ENCODE measurements around the gene ULBP1.
"Not testable (repeated sequence)": the region's sequence is repeated elsewhere in the genome, so short reads cannot be mapped to it uniquely, and the experiment has no call there.

ULBP1 gene

DNA sequence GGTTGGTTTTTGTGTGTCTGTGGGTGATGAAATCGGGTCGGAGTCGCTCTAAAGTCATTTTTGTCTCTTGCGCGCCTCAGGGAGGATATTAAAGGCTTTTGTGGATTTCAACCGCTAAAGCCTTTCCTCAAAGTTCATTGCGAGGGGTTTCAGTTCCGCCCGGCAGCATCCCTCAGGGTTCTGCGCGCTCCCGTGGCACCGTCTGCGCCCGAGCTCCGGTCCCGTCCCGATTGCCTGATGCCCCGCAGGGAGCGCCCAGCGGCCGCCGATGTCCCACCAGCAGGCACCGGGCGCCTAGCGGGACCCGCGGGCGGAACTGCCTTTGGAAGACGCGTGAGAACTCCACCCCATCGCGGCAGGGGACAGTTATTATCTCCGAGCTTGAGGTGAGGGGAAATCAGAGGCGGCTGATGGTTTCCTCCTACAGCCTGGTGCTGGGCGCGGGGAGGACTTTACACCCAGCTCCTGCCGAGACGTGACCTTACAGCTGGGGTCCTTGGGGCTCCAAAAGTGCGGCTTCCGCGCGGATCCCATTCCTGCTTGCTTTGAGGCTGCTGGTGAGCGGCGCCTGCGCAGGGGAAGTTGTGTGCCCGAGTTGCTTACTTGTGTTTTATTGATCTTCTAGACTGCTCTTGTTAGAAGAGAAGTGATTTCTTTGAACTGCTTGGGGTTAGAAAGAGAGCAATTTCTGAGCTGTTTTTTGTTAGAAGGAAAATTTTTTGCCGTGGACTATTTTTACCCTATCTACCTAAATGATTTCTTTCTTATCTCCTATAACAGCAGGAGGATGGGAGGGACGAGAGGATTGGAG lies 27.1 kb downstream of the ULBP1 start:
- no peak overlapping the region for H4K91ac ChIP-seq (ENCODE audit: low read depth, low read length, poor library complexity)
- H3K9me3 ChIP-seq (replicated peaks in 1 of 2; ENCODE audit: control insufficient read depth in 2 of 2, insufficient read depth in 1 of 2, low read depth in 1 of 2, low read length in 2 of 2) = peaks cover 11 to 34% of the 10 kb centered on the region in 2 donors
- peak overlapping the region; percentile 25 for H3K23ac ChIP-seq (ENCODE audit: low read depth, low read length, poor library complexity)
- peak overlapping the region; percentile 87 for H2AFZ ChIP-seq (ENCODE audit: low read length)
- peak overlapping the region; percentile 15 for H3K18ac ChIP-seq (ENCODE audit: low read length)
- peak overlapping the region; percentile 55 for H3K4me2 ChIP-seq (ENCODE audit: insufficient read depth, low read length, poor library complexity, severe bottlenecking)
- no peak overlapping the region for H3K4ac ChIP-seq (ENCODE audit: low read length)
- no peak overlapping the region for H2AK5ac ChIP-seq (ENCODE audit: low read depth, low read length)
- no peak overlapping the region for H4K8ac ChIP-seq (ENCODE audit: low read depth, low read length)
- H3K79me1 ChIP-seq (ENCODE audit: low read depth, low read length) = no peaks in the 10 kb centered on the region
- H3K14ac ChIP-seq (ENCODE audit: low read length) = no peak overlapping the region
- peak overlapping the region; percentile 29 to 61 for H3K4me3 ChIP-seq (ENCODE audit: low read length in 2 of 2)
- H3K27me3 ChIP-seq (ENCODE audit: control insufficient read depth in 3 of 3, insufficient read depth in 3 of 3, low read depth in 1 of 3, low read length in 3 of 3) = peaks cover 36 to 86% (median 69%) of the 10 kb centered on the region in 3 experiments
- H3K9ac ChIP-seq (ENCODE audit: low read depth, low read length, poor library complexity) = no peak overlapping the region
- no peak overlapping the region for H2BK15ac ChIP-seq (ENCODE audit: low read length)
- no peak overlapping the region for H2BK120ac ChIP-seq (ENCODE audit: low read depth, low read length)
- no peak overlapping the region for H3K27ac ChIP-seq (replicated peaks; ENCODE audit: low read length)
- peaks cover 5 to 10% of the 10 kb centered on the region in 2 donors for H3K4me1 ChIP-seq (ENCODE audit: control insufficient read depth in 2 of 2, insufficient read depth in 1 of 2, low read depth in 1 of 2, low read length in 2 of 2)
- no peak overlapping the region for H2BK12ac ChIP-seq (ENCODE audit: low read length)
- no peak overlapping the region for H2BK5ac ChIP-seq (ENCODE audit: low read length)
- no peaks in the 10 kb centered on the region for H3K36me3 ChIP-seq (replicated peaks in 1 of 2; ENCODE audit: control insufficient read depth in 2 of 2, insufficient read depth in 2 of 2, low read length in 2 of 2)
- WGBS, 2 donors (ENCODE audit: extremely low coverage in 2 of 2, insufficient read length in 2 of 2, insufficient replicate concordance in 1 of 2) = no CpG with 5 or more reads among the region's 49 CpGs
- DNase-seq (ENCODE audit: low spot score) = no peak

DNA sequence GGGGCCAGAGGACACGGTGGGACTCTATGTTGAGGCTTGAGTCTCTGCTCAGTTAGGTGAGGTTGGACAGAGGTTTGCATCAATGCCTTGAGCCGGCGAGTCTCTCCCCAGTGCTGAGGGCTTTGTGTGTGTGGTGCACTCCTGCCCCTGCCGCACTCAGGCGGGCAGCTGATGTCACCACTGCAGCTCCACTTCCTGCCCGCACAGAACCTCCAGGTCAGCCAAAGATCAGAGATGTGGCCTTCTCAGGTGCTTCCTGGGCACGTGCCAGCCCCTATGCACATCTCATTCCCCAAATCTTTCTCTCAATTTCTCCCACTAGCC lies 27.7 kb downstream of the ULBP1 start:
- not testable (repeated sequence) for H2BK15ac ChIP-seq (ENCODE audit: low read length); DNase-seq (ENCODE audit: low spot score); H3K79me1 ChIP-seq (ENCODE audit: low read depth, low read length); H2BK120ac ChIP-seq (ENCODE audit: low read depth, low read length); H3K27ac ChIP-seq (replicated peaks; ENCODE audit: low read length); H3K14ac ChIP-seq (ENCODE audit: low read length); H3K4me3 ChIP-seq (ENCODE audit: low read length in 2 of 2); H3K23ac ChIP-seq (ENCODE audit: low read depth, low read length, poor library complexity); H3K9ac ChIP-seq (ENCODE audit: low read depth, low read length, poor library complexity); H3K4ac ChIP-seq (ENCODE audit: low read length); H3K4me2 ChIP-seq (ENCODE audit: insufficient read depth, low read length, poor library complexity, severe bottlenecking); H3K18ac ChIP-seq (ENCODE audit: low read length); H2BK12ac ChIP-seq (ENCODE audit: low read length); H4K91ac ChIP-seq (ENCODE audit: low read depth, low read length, poor library complexity); H3K36me3 ChIP-seq (replicated peaks in 1 of 2; ENCODE audit: control insufficient read depth in 2 of 2, insufficient read depth in 2 of 2, low read length in 2 of 2); H4K8ac ChIP-seq (ENCODE audit: low read depth, low read length); H3K4me1 ChIP-seq (ENCODE audit: control insufficient read depth in 2 of 2, insufficient read depth in 1 of 2, low read depth in 1 of 2, low read length in 2 of 2); H2BK5ac ChIP-seq (ENCODE audit: low read length); H2AK5ac ChIP-seq (ENCODE audit: low read depth, low read length)
- Histone ChIP-seq H3K9me3 (replicated peaks in 1 of 2; ENCODE audit: control insufficient read depth in 2 of 2, insufficient read depth in 1 of 2, low read depth in 1 of 2, low read length in 2 of 2) (peaks cover 11 to 30% of the 10 kb centered on the region in 2 donors), H3K27me3 (ENCODE audit: control insufficient read depth in 3 of 3, insufficient read depth in 3 of 3, low read depth in 1 of 3, low read length in 3 of 3) (peaks cover 33 to 80% (median 65%) of the 10 kb centered on the region in 3 experiments), H2AFZ (ENCODE audit: low read length) (peak overlapping the region; percentile 87)
- WGBS, 2 donors (ENCODE audit: extremely low coverage in 2 of 2, insufficient read length in 2 of 2, insufficient replicate concordance in 1 of 2) = no CpG with 5 or more reads among the region's 7 CpGs

DNA sequence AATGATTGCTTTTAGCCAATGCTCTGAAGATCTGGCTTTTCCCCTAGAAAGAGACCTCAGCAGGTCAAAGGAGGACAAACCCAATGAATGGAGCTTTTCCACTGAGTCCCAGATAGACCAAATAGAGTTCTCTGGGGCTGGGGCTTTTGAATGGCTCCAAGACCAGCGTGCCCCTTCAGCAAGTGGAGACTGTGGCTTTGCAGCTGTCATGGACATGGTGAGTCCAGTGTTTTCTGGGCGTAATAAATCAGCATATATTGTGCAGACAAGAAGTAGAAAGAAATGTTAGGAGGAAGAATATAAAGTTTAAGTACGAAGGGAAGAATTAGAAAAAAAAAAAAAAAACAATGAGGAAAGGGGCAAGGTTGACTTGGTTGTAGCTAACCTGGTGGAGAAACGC lies 28.1 kb downstream of the ULBP1 start:
- peaks cover 1% of the 10 kb centered on the region for H3K79me1 ChIP-seq (ENCODE audit: low read depth, low read length)
- no peak overlapping the region for H2BK5ac ChIP-seq (ENCODE audit: low read length)
- H3K4me2 ChIP-seq (ENCODE audit: insufficient read depth, low read length, poor library complexity, severe bottlenecking) = no peak overlapping the region
- no peaks in the 10 kb centered on the region for H3K36me3 ChIP-seq (replicated peaks in 1 of 2; ENCODE audit: control insufficient read depth in 2 of 2, insufficient read depth in 2 of 2, low read length in 2 of 2)
- H2AK5ac ChIP-seq (ENCODE audit: low read depth, low read length) = no peak overlapping the region
- no peak overlapping the region for H3K18ac ChIP-seq (ENCODE audit: low read length)
- H3K4ac ChIP-seq (ENCODE audit: low read length) = no peak overlapping the region
- H3K14ac ChIP-seq (ENCODE audit: low read length) = no peak overlapping the region
- H3K27me3 ChIP-seq (ENCODE audit: control insufficient read depth in 3 of 3, insufficient read depth in 3 of 3, low read depth in 1 of 3, low read length in 3 of 3) = peaks cover 33 to 76% (median 61%) of the 10 kb centered on the region in 3 experiments
- peaks cover 11 to 26% of the 10 kb centered on the region in 2 donors for H3K9me3 ChIP-seq (replicated peaks in 1 of 2; ENCODE audit: control insufficient read depth in 2 of 2, insufficient read depth in 1 of 2, low read depth in 1 of 2, low read length in 2 of 2)
- no peak overlapping the region for H3K27ac ChIP-seq (replicated peaks; ENCODE audit: low read length)
- 100% methylated on average over 1 of the region's 4 CpGs for WGBS, 2 donors (ENCODE audit: extremely low coverage in 2 of 2, insufficient read length in 2 of 2, insufficient replicate concordance in 1 of 2)
- no peak overlapping the region for H3K4me3 ChIP-seq (ENCODE audit: low read length in 2 of 2)
- no peak overlapping the region for H4K8ac ChIP-seq (ENCODE audit: low read depth, low read length)
- H2BK120ac ChIP-seq (ENCODE audit: low read depth, low read length) = no peak overlapping the region
- H3K4me1 ChIP-seq (ENCODE audit: control insufficient read depth in 2 of 2, insufficient read depth in 1 of 2, low read depth in 1 of 2, low read length in 2 of 2) = peaks cover 5 to 10% of the 10 kb centered on the region in 2 donors
- H4K91ac ChIP-seq (ENCODE audit: low read depth, low read length, poor library complexity) = no peak overlapping the region
- no peak overlapping the region for H3K9ac ChIP-seq (ENCODE audit: low read depth, low read length, poor library complexity)
- DNase-seq (ENCODE audit: low spot score) = no peak
- no peak overlapping the region for H3K23ac ChIP-seq (ENCODE audit: low read depth, low read length, poor library complexity)
- no peak overlapping the region for H2BK12ac ChIP-seq (ENCODE audit: low read length)
- H2AFZ ChIP-seq (ENCODE audit: low read length) = no peak overlapping the region
- H2BK15ac ChIP-seq (ENCODE audit: low read length) = no peak overlapping the region

GRCh38 chr6:149995235-149995750 lies 31.6 kb downstream of the ULBP1 start:
- Histone ChIP-seq H2BK12ac (ENCODE audit: low read length) (no peak overlapping the region), H2BK120ac (ENCODE audit: low read depth, low read length) (no peak overlapping the region), H4K91ac (ENCODE audit: low read depth, low read length, poor library complexity) (no peak overlapping the region), H3K27ac (replicated peaks; ENCODE audit: low read length) (no peak overlapping the region), H3K14ac (ENCODE audit: low read length) (no peak overlapping the region), H3K27me3 (ENCODE audit: control insufficient read depth in 3 of 3, insufficient read depth in 3 of 3, low read depth in 1 of 3, low read length in 3 of 3) (peaks cover 13 to 42% (median 31%) of the 10 kb centered on the region in 3 experiments), H3K4ac (ENCODE audit: low read length) (no peak overlapping the region), H3K23ac (ENCODE audit: low read depth, low read length, poor library complexity) (peak overlapping the region; percentile 65), H3K36me3 (replicated peaks in 1 of 2; ENCODE audit: control insufficient read depth in 2 of 2, insufficient read depth in 2 of 2, low read length in 2 of 2) (peaks cover 3 to 13% of the 10 kb centered on the region in 2 donors), H3K9me3 (replicated peaks in 1 of 2; ENCODE audit: control insufficient read depth in 2 of 2, insufficient read depth in 1 of 2, low read depth in 1 of 2, low read length in 2 of 2) (peaks cover 0 to 8% of the 10 kb centered on the region in 2 donors), H3K4me3 (ENCODE audit: low read length in 2 of 2) (no peak overlapping the region), H3K18ac (ENCODE audit: low read length) (no peak overlapping the region), H3K4me1 (ENCODE audit: control insufficient read depth in 2 of 2, insufficient read depth in 1 of 2, low read depth in 1 of 2, low read length in 2 of 2) (peaks cover 5 to 6% of the 10 kb centered on the region in 2 donors), H2AFZ (ENCODE audit: low read length) (no peak overlapping the region), H3K79me1 (ENCODE audit: low read depth, low read length) (peaks cover 1% of the 10 kb centered on the region), H4K8ac (ENCODE audit: low read depth, low read length) (no peak overlapping the region), H3K9ac (ENCODE audit: low read depth, low read length, poor library complexity) (no peak overlapping the region), H3K4me2 (ENCODE audit: insufficient read depth, low read length, poor library complexity, severe bottlenecking) (no peak overlapping the region), H2BK15ac (ENCODE audit: low read length) (no peak overlapping the region), H2BK5ac (ENCODE audit: low read length) (no peak overlapping the region), H2AK5ac (ENCODE audit: low read depth, low read length) (no peak overlapping the region)
- no peak for DNase-seq (ENCODE audit: low spot score)
- WGBS, 2 donors (ENCODE audit: extremely low coverage in 2 of 2, insufficient read length in 2 of 2, insufficient replicate concordance in 1 of 2) = no CpG with 5 or more reads among the region's 6 CpGs

All from neuronal stem cell (in vitro differentiated cells).